ENCODE data around the gene MSN. TPM values are rescaled to one million over a fixed set of nuclear protein-coding genes. Genes with fewer than 3 reads are reported as not detected.

Gene MSN
- total RNA-seq, 4 donors from 2014 or later = 40.0 to 73.8 (median 60.4) TPM

GRCh38 chrX:65687367-65687766 is 19.9 kb downstream of the MSN start:
- H3K4me3 ChIP-seq = no peak overlapping the region
- WGBS, 2 donors (ENCODE audit: low coverage in 1 of 2) = 72% methylated on average over 3 of the region's 3 CpGs; no CpG with 5 or more reads in 1 of the 2 donors
- in situ Hi-C loops (cut with MboI; ENCODE audit: low pct_ligation_motif_present in 1 of 4, low pct_unique_long_range_greater_than_20kb in 1 of 4, low sequenced_read_pairs in 3 of 4) (no loop called here), intact Hi-C loops (cut with DNase I; ENCODE audit: low total_unique reads) (no loop called here)
- no peak for DNase-seq
- H3K9me3 ChIP-seq = no peaks in the 10 kb centered on the region
- H3K27ac ChIP-seq = peak overlapping the region in 3 of 4 donors; percentile 19 to 43 (median 36)
- H3K27me3 ChIP-seq = no peaks in the 10 kb centered on the region
- H3K4me1 ChIP-seq = peaks cover 0 to 61% (median 5%) of the 10 kb centered on the region in 4 donors
- TF ChIP-seq POLR2A (IDR thresholded peaks at IDR 0.05) (no peak), POLR2AphosphoS5 (IDR thresholded peaks at IDR 0.05) (no peak), CTCF (IDR thresholded peaks at IDR 0.05) (no peak), EP300 (IDR thresholded peaks at IDR 0.05; ENCODE audit: low read depth) (no peak)
- H3K36me3 ChIP-seq = no peaks in the 10 kb centered on the region

- Histone ChIP-seq H3K9me3 (no peaks in the 10 kb centered on the region), H3K36me3 (no peaks in the 10 kb centered on the region), H3K4me1 (peaks cover 0 to 60% (median 5%) of the 10 kb centered on the region in 4 donors), H3K4me3 (no peak overlapping the region), H3K27ac (peak overlapping the region; percentile 19 to 55 (median 40)), H3K27me3 (no peaks in the 10 kb centered on the region)
- intact Hi-C loops (cut with DNase I; ENCODE audit: low total_unique reads) (no loop called here), in situ Hi-C loops (cut with MboI; ENCODE audit: low pct_ligation_motif_present in 1 of 4, low pct_unique_long_range_greater_than_20kb in 1 of 4, low sequenced_read_pairs in 3 of 4) (no loop called here)
- 44% methylated on average over 3 of the region's 3 CpGs; no CpG with 5 or more reads in 1 of the 2 donors for WGBS, 2 donors (ENCODE audit: low coverage in 1 of 2)
- peak; percentile 21 for DNase-seq
- TF ChIP-seq POLR2A (IDR thresholded peaks at IDR 0.05) (no peak), CTCF (IDR thresholded peaks at IDR 0.05) (no peak), EP300 (IDR thresholded peaks at IDR 0.05; ENCODE audit: low read depth) (no peak), POLR2AphosphoS5 (IDR thresholded peaks at IDR 0.05) (no peak)
Measured at GRCh38 chrX:65688403-65688871, 21.0 kb downstream of the MSN start.

GRCh38 chrX:65689377-65689776 is 21.9 kb downstream of the MSN start:
- Histone ChIP-seq H3K27ac (peak overlapping the region; percentile 7 to 55 (median 36)), H3K4me3 (no peak overlapping the region), H3K27me3 (no peaks in the 10 kb centered on the region), H3K36me3 (no peaks in the 10 kb centered on the region), H3K4me1 (peaks cover 0 to 60% (median 5%) of the 10 kb centered on the region in 4 donors), H3K9me3 (no peaks in the 10 kb centered on the region)
- intact Hi-C loops (cut with DNase I; ENCODE audit: low total_unique reads) = no loop called here
- TF ChIP-seq CTCF (IDR thresholded peaks at IDR 0.05) = no peak
- TF ChIP-seq POLR2AphosphoS5 (IDR thresholded peaks at IDR 0.05) = no peak
- TF ChIP-seq POLR2A (IDR thresholded peaks at IDR 0.05) = no peak
- no peak for TF ChIP-seq EP300 (IDR thresholded peaks at IDR 0.05; ENCODE audit: low read depth)
- DNase-seq = no peak
- WGBS, 2 donors (ENCODE audit: low coverage in 1 of 2) = 97% methylated on average over 2 of the region's 2 CpGs; no CpG with 5 or more reads in 1 of the 2 donors
- in situ Hi-C loops (cut with MboI; ENCODE audit: low pct_ligation_motif_present in 1 of 4, low pct_unique_long_range_greater_than_20kb in 1 of 4, low sequenced_read_pairs in 3 of 4) = no loop called here

GRCh38 chrX:65690057-65690855 is 22.8 kb downstream of the MSN start:
- H3K27ac ChIP-seq = peak overlapping the region; percentile 7 to 55 (median 35)
- no peaks in the 10 kb centered on the region for H3K9me3 ChIP-seq
- intact Hi-C loops (cut with DNase I; ENCODE audit: low total_unique reads) = no loop called here
- 74% methylated on average over 5 of the region's 5 CpGs; no CpG with 5 or more reads in 1 of the 2 donors for WGBS, 2 donors (ENCODE audit: low coverage in 1 of 2)
- no peaks in the 10 kb centered on the region for H3K27me3 ChIP-seq
- TF ChIP-seq EP300 (IDR thresholded peaks at IDR 0.05; ENCODE audit: low read depth) (no peak), POLR2AphosphoS5 (IDR thresholded peaks at IDR 0.05) (no peak), POLR2A (IDR thresholded peaks at IDR 0.05) (no peak), CTCF (IDR thresholded peaks at IDR 0.05) (no peak)
- H3K36me3 ChIP-seq = no peaks in the 10 kb centered on the region
- no peak overlapping the region for H3K4me3 ChIP-seq
- DNase-seq = no peak
- peaks cover 0 to 64% (median 5%) of the 10 kb centered on the region in 4 donors for H3K4me1 ChIP-seq
- in situ Hi-C loops (cut with MboI; ENCODE audit: low pct_ligation_motif_present in 1 of 4, low pct_unique_long_range_greater_than_20kb in 1 of 4, low sequenced_read_pairs in 3 of 4) = no loop called here

Data from transverse colon (tissue), 4 donors.